K562 (cell line): ENCODE measurements around the gene TCF7. TPM values are rescaled to one million over a fixed set of nuclear protein-coding genes. Genes with fewer than 3 reads are reported as not detected.

Source experiments
- ATAC-seq: fragments of 200-7000 bp; cut with Tn5 transposase; 3 replicates; pipeline ENCODE4 v1.9.1; 2020; ENCODE audit warnings: moderate library complexity
- BruUV-seq: library from RNA; stranded (reverse); fragments of 400-500 nt; replicated peaks from 2 replicates; lab custom pipeline; 2021; lab: Mats Ljungman, UMichigan
- CTCF ChIA-PET: fragments of 300-600 bp; formaldehyde crosslinking; extraction: SDS; loops from one replicate; lab custom pipeline; 2021; ENCODE audit warnings: low intra/inter-chr PET ratio; lab: Yijun Ruan, JAX
- POLR2A ChIA-PET: fragments of 300-600, 350-650 bp; sonication (Branson Sonifier 250); formaldehyde crosslinking; extraction: SDS; loops from one replicate; lab custom pipeline; 2021; ENCODE audit warnings: antibody characterized with exemption, inconsistent platforms; lab: Yijun Ruan, JAX
- DNase-seq, 4 experiments: peaks; one replicate each; pipeline versions ENCODE4 v3.0.0 to v3.0.0-alpha.2; 2011 to 2018; ENCODE audit warnings: low spot score in 3 of 4, mixed read lengths in 3 of 4; ENCODE audit errors: extremely low read depth in 1 of 4
- FAIRE-seq: peaks from 2 replicates; lab custom pipeline; 2011; peaks lifted over from hg19 to GRCh38; lab: Jason Lieb, UNC
- H2AFZ ChIP-seq: 2 replicates; pipeline ENCODE4 v1.6.0; 2011; ENCODE audit warnings: low read depth, low read length, control low read depth, inconsistent platforms
- H3K27ac ChIP-seq: fragments of 200-600 bp; 3 replicates; pipeline ENCODE4 v1.8.0; 2011; ENCODE audit warnings: low read depth, mild to moderate bottlenecking, control low read depth, inconsistent platforms, low read length, moderate library complexity, mixed read lengths; ENCODE audit errors: extremely low read depth
- H3K27me3 ChIP-seq, 2 experiments: fragments of 300-600 bp in 1 of 2; 2 replicates in 1 of 2; 3 replicates in 1 of 2; pipeline versions ENCODE4 v1.6.0 to v1.8.0; 2011; ENCODE audit warnings: inconsistent platforms in 2 of 2, low read length in 2 of 2, mild to moderate bottlenecking in 1 of 2, mixed read lengths in 1 of 2, moderate library complexity in 1 of 2; ENCODE audit not compliant: control insufficient read depth in 2 of 2, insufficient read depth in 2 of 2
- H3K36me3 ChIP-seq: fragments of 300-600 bp; 3 replicates; pipeline ENCODE4 v1.8.0; 2011; ENCODE audit warnings: mild to moderate bottlenecking, low read length, inconsistent platforms; ENCODE audit not compliant: control insufficient read depth, insufficient read depth
- H3K4me1 ChIP-seq, 2 experiments: fragments of 200-600 bp in 1 of 2; replicated peaks in 1 of 2; 2 replicates in 1 of 2; 3 replicates in 1 of 2; pipeline versions ENCODE4 v1.5.1 to v1.8.0; 2011; ENCODE audit warnings: inconsistent platforms in 2 of 2, low read length in 2 of 2, mild to moderate bottlenecking in 1 of 2, mixed read lengths in 1 of 2, moderate library complexity in 1 of 2; ENCODE audit not compliant: control insufficient read depth in 2 of 2, insufficient read depth in 2 of 2
- H3K4me2 ChIP-seq: 2 replicates; pipeline ENCODE4 v1.6.1; 2011; ENCODE audit warnings: low read length, control low read depth, inconsistent platforms, mixed read lengths; ENCODE audit not compliant: insufficient read depth
- H3K4me3 ChIP-seq: fragments of 200-600 bp; sonication (generic), shearing (Covaris generic); 2 replicates; pipeline ENCODE4 v1.5.1; 2016; ENCODE audit warnings: control low read depth, inconsistent platforms
- H3K79me2 ChIP-seq: fragments of 200-600 bp; 3 replicates; pipeline ENCODE4 v1.8.0; 2011; ENCODE audit warnings: low read length, inconsistent platforms; ENCODE audit not compliant: control insufficient read depth, insufficient read depth
- H3K9ac ChIP-seq, 2 experiments: 2 replicates each; pipeline versions ENCODE4 v1.6.0 to v1.6.1; 2011; ENCODE audit warnings: low read depth in 2 of 2, low read length in 2 of 2, control low read depth in 1 of 2, inconsistent platforms in 1 of 2, mild to moderate bottlenecking in 1 of 2, mixed read lengths in 1 of 2; ENCODE audit not compliant: insufficient read depth in 1 of 2
- H3K9me1 ChIP-seq: one replicate; pipeline ENCODE4 v1.6.0; 2011; ENCODE audit warnings: inconsistent platforms, mild to moderate bottlenecking, low read length, moderate library complexity; ENCODE audit not compliant: control insufficient read depth, insufficient read depth
- H3K9me3 ChIP-seq: replicated peaks from 2 replicates; pipeline ENCODE4 v1.5.1; 2011; ENCODE audit warnings: low read depth, low read length, inconsistent platforms; ENCODE audit not compliant: control insufficient read depth, insufficient read depth
- H4K20me1 ChIP-seq: replicated peaks from 2 replicates; pipeline ENCODE4 v1.6.1; 2011; ENCODE audit warnings: low read length, inconsistent platforms, mixed read lengths; ENCODE audit not compliant: control insufficient read depth, insufficient read depth
- ATF1 ChIP-seq, 2 experiments: fragments of 450-650 bp in 1 of 2; IDR thresholded peaks; 2 replicates each; pipeline ENCODE4 v1.6.1; 2016; ENCODE audit warnings: missing compliant biosample characterization in 1 of 2, missing genetic modification characterization in 1 of 2
- BACH1 ChIP-seq: fragments of 200-800 bp; sonication (Bioruptor generic); IDR thresholded peaks from 2 replicates; pipeline ENCODE4 v1.6.1; 2016; ENCODE audit warnings: missing genetic modification characterization, missing compliant biosample characterization
- HDGF ChIP-seq: fragments of 450-650 bp; IDR thresholded peaks from 2 replicates; pipeline ENCODE4 v1.6.1; 2016
- KLF10 ChIP-seq: fragments of 250-450 bp; sonication (Bioruptor Pico); IDR thresholded peaks from 2 replicates; pipeline ENCODE4 v1.6.1; 2021; ENCODE audit warnings: matching md5 sums
- MCM2 ChIP-seq: fragments of 450-650 bp; IDR thresholded peaks from 2 replicates; pipeline ENCODE4 v1.6.1; 2017; ENCODE audit warnings: low read depth, mild to moderate bottlenecking
- NR2C1 ChIP-seq, 2 experiments: fragments of 450-650 bp; IDR thresholded peaks; 2 replicates each; pipeline ENCODE4 v1.6.1; 2017; ENCODE audit warnings: mild to moderate bottlenecking in 2 of 2, antibody characterized with exemption in 1 of 2, inconsistent platforms in 1 of 2, missing compliant biosample characterization in 1 of 2, missing genetic modification characterization in 1 of 2
- PHB ChIP-seq: fragments of 250-450 bp; sonication (Bioruptor Pico); IDR thresholded peaks from 2 replicates; pipeline ENCODE4 v1.5.0; 2021
- POLR2G ChIP-seq: fragments of 200-400 bp; formaldehyde crosslinking; IDR thresholded peaks from 2 replicates; pipeline ENCODE4 v1.6.1; 2017; ENCODE audit warnings: low read depth, mild to moderate bottlenecking, antibody characterized with exemption, low read length, moderate library complexity
- PTBP1 ChIP-seq: fragments of 200-400 bp; formaldehyde crosslinking; IDR thresholded peaks from 2 replicates; pipeline ENCODE4 v1.6.1; 2017; ENCODE audit warnings: low read depth, low read length
- SMARCB1 ChIP-seq: IDR thresholded peaks from 2 replicates; pipeline ENCODE4 v1.6.1; 2011; ENCODE audit warnings: improper control_type of control experiment, low read depth; ENCODE audit not compliant: insufficient read length
- SREBF2 ChIP-seq: sonication (generic); formaldehyde crosslinking; IDR thresholded peaks from 2 replicates; pipeline ENCODE4 v1.4.0; 2020; ENCODE audit warnings: mild to moderate bottlenecking, missing genetic modification reagents
- TCF7L2 ChIP-seq: fragments of 150-350 bp; IDR thresholded peaks from 2 replicates; pipeline ENCODE4 v1.6.1; 2016; ENCODE audit warnings: low read depth, mild to moderate bottlenecking, low read length, moderate library complexity
- THRAP3 ChIP-seq: fragments of 450-650 bp; IDR thresholded peaks from 2 replicates; pipeline ENCODE4 v1.6.1; 2016; ENCODE audit warnings: mild to moderate bottlenecking, inconsistent platforms, borderline replicate concordance
- U2AF1 ChIP-seq: fragments of 200-400 bp; formaldehyde crosslinking; optimal IDR thresholded peaks from 2 replicates; pipeline ENCODE3; 2017; ENCODE audit warnings: mild to moderate bottlenecking, low read depth, low read length, moderate library complexity
- ZNF24 ChIP-seq: fragments of 450-650 bp; IDR thresholded peaks from 2 replicates; pipeline ENCODE4 v1.6.1; 2016
- ZNF586 ChIP-seq: fragments of 450-650 bp; formaldehyde crosslinking; conservative IDR thresholded peaks from 2 replicates; pipeline ENCODE4 v1.4.0; 2020; ENCODE audit warnings: mild to moderate bottlenecking, moderate library complexity
- WGBS: fragments of 100-300 bp; shearing (Covaris generic); methylation state at CpG from one replicate; pipeline ENCODE4 v1.1.6; 2016; ENCODE audit warnings: low coverage, mixed read lengths; ENCODE audit not compliant: insufficient coverage; ENCODE audit errors: missing lambda C conversion rate; 5-methylcytosine and 5-hydroxymethylcytosine counted together
- in situ Hi-C: fragments of 300-500 bp; cut with MboI; formaldehyde crosslinking; loops from 4 replicates; pipeline ENCODE4 v1.15.0; 2018; ENCODE audit warnings: inconsistent platforms, mixed read lengths
- intact Hi-C: fragments of 100-400 bp; cut with micrococcal nuclease; formaldehyde crosslinking; loops from 2 replicates; pipeline ENCODE4 v1.14.2; 2022
- polyA plus RNA-seq, 8 experiments: library from polyadenylated mRNA; depleted of rRNA in 4 of 8; stranded (reverse) in 5 of 8; unstranded in 3 of 8; fragments of >200 nt; fragmentation: Nextera tagmentation in 2 of 8; fragmentation: Illumina TruSeq in 1 of 8; extraction: Ambion mirVana in 2 of 8; extraction: Trizol in 1 of 8; gene quantifications; 2 replicates each; pipeline versions ENCODE4 v1.2.1 to v1.2.3, GENCODE V29; 2011 to 2014; ENCODE audit warnings: inconsistent platforms in 1 of 8, missing spikeins in 1 of 8
- total RNA-seq, 7 experiments: library from RNA; depleted of rRNA in 6 of 7; stranded (reverse); fragments of >200 nt in 6 of 7; fragmentation: Illumina TruSeq in 2 of 7; extraction: Trizol in 2 of 7; gene quantifications; 2 replicates each; pipeline versions ENCODE4 v1.2.1 to v1.2.3, GENCODE V29; 2011 to 2021; ENCODE audit warnings: low replicate concordance in 1 of 7
- TF ChIP-seq, protein P1 (sequence below), 2 experiments: fragments of 450-650 bp; IDR thresholded peaks; 2 replicates each; pipeline ENCODE4 v1.6.1; 2016
- TF ChIP-seq, protein P2 (sequence below): IDR thresholded peaks from 2 replicates; pipeline ENCODE4 v1.6.1; 2012; ENCODE audit warnings: low read depth, low read length, improper control_type of control experiment, borderline replicate concordance
- TF ChIP-seq, protein P3 (sequence below): fragments of 250-450 bp; sonication (Bioruptor Pico); IDR thresholded peaks from 2 replicates; pipeline ENCODE4 v1.5.0; 2020; ENCODE audit warnings: mild to moderate bottlenecking

TCF7 gene
- total and polyA plus RNA-seq, 9 of the 15 experiments (the other 6 are each of a cell fraction or from before 2014, with no cell fraction given): 1.6 to 14.9 (median 4.2) TPM

GRCh38 chr5:134073404-134073803, 41.1 kb upstream of the TCF7 start:
- H3K9me3 ChIP-seq: no peaks in the 10 kb centered on the region
- ChIA-PET POLR2A (interaction anchor here (0.9 to 1.4 kb wide), 3 partner anchors 9 to 18 kb away, joined by 3 to 5 read pairs (median 4); no protein-coding TSS in a partner anchor), CTCF (no interaction called here)
- H3K9ac ChIP-seq: no peak overlapping the region
- H3K27ac ChIP-seq: no peak overlapping the region
- no peak overlapping the region for H3K4me3 ChIP-seq
- H3K4me1 ChIP-seq: peaks cover 0 to 10% of the 10 kb centered on the region in 2 experiments; a peak in 2 of 5 replicates
- peaks cover 35 to 76% of the 10 kb centered on the region in 2 experiments for H3K27me3 ChIP-seq
- BruUV-seq: no TSS peak
- DNase-seq: no peak
- TF ChIP-seq U2AF1: no peak
- TF ChIP-seq, protein P1, sequence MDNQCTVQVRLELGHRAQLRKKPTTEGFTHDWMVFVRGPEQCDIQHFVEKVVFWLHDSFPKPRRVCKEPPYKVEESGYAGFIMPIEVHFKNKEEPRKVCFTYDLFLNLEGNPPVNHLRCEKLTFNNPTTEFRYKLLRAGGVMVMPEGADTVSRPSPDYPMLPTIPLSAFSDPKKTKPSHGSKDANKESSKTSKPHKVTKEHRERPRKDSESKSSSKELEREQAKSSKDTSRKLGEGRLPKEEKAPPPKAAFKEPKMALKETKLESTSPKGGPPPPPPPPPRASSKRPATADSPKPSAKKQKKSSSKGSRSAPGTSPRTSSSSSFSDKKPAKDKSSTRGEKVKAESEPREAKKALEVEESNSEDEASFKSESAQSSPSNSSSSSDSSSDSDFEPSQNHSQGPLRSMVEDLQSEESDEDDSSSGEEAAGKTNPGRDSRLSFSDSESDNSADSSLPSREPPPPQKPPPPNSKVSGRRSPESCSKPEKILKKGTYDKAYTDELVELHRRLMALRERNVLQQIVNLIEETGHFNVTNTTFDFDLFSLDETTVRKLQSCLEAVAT (IDR thresholded peaks at IDR 0.05): no peak
- TF ChIP-seq THRAP3: no peak
- no peak for TF ChIP-seq POLR2G
- no peak for TF ChIP-seq TCF7L2
- no peak for TF ChIP-seq NR2C1 (IDR thresholded peaks at IDR 0.05)
- no peak for TF ChIP-seq NR2C1 (tag; IDR thresholded peaks at IDR 0.05)
- TF ChIP-seq, protein P2, sequence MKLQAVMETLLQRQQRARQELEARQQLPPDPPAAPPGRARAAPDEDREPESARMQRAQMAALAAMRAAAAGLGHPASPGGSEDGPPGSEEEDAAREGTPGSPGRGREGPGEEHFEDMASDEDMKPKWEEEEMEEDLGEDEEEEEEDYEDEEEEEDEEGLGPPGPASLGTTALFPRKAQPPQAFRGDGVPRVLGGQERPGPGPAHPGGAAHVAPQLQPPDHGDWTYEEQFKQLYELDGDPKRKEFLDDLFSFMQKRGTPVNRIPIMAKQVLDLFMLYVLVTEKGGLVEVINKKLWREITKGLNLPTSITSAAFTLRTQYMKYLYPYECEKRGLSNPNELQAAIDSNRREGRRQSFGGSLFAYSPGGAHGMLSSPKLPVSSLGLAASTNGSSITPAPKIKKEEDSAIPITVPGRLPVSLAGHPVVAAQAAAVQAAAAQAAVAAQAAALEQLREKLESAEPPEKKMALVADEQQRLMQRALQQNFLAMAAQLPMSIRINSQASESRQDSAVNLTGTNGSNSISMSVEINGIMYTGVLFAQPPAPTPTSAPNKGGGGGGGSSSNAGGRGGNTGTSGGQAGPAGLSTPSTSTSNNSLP: no peak
- TF ChIP-seq HDGF: no peak
- no peak for TF ChIP-seq BACH1 (tag)
- TF ChIP-seq SMARCB1: no peak
- TF ChIP-seq ATF1 (CRISPR knock-in tag; IDR thresholded peaks at IDR 0.05): no peak
- no peak for TF ChIP-seq ATF1 (tag; IDR thresholded peaks at IDR 0.05)
- TF ChIP-seq MCM2: no peak
- no peak for TF ChIP-seq PHB
- TF ChIP-seq ZNF24: no peak
- TF ChIP-seq SREBF2 (CRISPR knock-in tag): no peak
- no peak for TF ChIP-seq ZNF586 (CRISPR knock-in tag)
- TF ChIP-seq, protein P3, sequence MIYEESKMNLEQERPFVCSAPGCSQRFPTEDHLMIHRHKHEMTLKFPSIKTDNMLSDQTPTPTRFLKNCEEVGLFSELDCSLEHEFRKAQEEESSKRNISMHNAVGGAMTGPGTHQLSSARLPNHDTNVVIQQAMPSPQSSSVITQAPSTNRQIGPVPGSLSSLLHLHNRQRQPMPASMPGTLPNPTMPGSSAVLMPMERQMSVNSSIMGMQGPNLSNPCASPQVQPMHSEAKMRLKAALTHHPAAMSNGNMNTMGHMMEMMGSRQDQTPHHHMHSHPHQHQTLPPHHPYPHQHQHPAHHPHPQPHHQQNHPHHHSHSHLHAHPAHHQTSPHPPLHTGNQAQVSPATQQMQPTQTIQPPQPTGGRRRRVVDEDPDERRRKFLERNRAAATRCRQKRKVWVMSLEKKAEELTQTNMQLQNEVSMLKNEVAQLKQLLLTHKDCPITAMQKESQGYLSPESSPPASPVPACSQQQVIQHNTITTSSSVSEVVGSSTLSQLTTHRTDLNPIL: no peak
- no peak for TF ChIP-seq KLF10 (CRISPR knock-in tag)
- no peak for TF ChIP-seq PTBP1
- TF ChIP-seq, all 486 proteins: peak for 0
- Histone ChIP-seq H3K9me1 (no peaks in the 10 kb centered on the region), H3K79me2 (no peaks in the 10 kb centered on the region), H4K20me1 (no peaks in the 10 kb centered on the region), H3K36me3 (no peaks in the 10 kb centered on the region), H3K4me2 (no peak overlapping the region), H2AFZ (no peak overlapping the region)
- in situ Hi-C loops: no loop called here
- FAIRE-seq (no peak), ATAC-seq (no peak)
- intact Hi-C loops: no loop called here
- WGBS: 3% methylated on average over 2 of the region's 2 CpGs
